ENCODE measurements around the gene HEBP1.
A peak's percentile ranks its signal among the peaks of the same experiment; 100 is the strongest.
"Not testable (repeated sequence)": the region's sequence is repeated elsewhere in the genome, so short reads cannot be mapped to it uniquely, and the experiment has no call there.

HEBP1 gene, protein sequence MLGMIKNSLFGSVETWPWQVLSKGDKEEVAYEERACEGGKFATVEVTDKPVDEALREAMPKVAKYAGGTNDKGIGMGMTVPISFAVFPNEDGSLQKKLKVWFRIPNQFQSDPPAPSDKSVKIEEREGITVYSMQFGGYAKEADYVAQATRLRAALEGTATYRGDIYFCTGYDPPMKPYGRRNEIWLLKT

DNA sequence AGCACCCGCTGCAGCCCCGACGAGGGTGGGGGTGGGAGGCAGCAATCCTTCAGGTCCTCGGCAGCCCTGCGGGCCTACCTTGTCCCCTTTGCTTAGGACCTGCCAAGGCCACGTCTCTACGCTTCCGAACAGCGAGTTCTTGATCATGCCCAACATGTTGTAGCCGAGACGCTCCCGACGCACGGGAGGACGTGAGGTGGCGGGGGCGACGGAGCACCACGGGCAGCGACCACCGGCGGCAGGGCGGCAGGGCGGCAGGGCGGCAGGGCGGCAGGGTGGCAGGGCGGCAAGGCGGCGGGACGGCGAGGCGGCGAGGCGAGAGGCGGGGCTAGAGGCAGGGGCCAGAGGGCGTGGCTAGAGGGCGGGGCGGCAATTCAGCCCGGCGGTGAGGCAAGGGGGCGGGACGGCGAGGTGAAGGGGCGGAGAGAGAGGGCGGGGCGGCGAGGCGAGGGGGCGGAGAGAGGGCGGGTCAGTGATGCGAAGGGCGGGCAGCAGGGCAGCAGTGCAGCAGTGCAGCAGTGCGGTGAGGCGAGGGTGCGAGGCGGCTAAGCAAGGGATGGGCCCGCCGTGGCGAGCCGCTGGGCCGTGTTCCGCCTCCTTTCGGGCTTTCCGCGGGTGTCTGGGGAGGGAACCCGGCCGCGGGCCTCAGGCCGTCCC is at the start of gene HEBP1:
Gene HEBP1 (minus strand): TSS at position 307 of the 657 bp plus-strand sequence. CDS start 151 bp downstream, at position 156.
- peak in 57 of 58 donors; percentile 74 to 99 (median 95) for DNase-seq

GRCh38 chr12:13049816-13050215 is 49.8 kb upstream of the HEBP1 start:
- no peak for DNase-seq

DNA sequence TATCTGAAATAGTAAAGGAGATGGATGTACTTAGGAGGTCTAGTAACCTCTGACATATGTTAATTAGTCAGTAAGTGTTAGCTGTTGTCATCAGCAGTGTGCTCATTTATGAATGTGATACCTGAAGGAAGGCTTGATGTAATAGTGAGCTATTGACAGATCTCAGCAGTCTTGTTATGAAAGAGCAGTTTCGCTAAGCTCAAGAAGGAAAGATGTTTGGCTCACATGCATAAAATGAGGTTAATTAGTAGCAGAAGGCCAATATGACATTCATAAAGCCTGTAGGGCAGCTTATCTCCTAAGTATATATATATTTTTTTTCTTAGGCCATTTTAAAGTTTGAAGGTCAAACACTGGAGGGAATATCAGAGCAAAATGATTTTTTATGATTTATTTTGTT is 46.9 kb upstream of the HEBP1 start:
- DNase-seq, result no peak

DNA sequence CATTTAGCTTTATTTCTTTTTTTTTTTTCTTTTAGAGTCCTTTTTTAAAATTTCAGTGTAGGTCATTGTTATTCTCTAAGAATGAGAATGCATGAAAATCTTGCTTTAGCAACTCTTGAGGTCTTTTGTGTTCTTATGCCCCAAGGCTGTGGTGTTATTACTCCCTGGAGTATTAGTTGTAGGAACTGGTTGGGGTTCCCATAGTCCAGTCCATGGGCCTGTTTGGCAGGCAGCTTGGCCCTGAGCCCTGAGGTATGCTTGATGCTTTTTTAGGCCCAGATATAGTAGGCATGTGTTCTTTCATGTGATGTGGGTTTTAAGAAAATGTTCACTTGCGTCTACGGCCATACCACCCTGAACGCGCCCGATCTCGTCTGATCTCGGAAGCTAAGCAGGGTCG is 45.8 kb upstream of the HEBP1 start:
- no peak for DNase-seq

GRCh38 chr12:13044906-13045299 is 44.8 kb upstream of the HEBP1 start:
- DNase-seq, result no peak

DNA sequence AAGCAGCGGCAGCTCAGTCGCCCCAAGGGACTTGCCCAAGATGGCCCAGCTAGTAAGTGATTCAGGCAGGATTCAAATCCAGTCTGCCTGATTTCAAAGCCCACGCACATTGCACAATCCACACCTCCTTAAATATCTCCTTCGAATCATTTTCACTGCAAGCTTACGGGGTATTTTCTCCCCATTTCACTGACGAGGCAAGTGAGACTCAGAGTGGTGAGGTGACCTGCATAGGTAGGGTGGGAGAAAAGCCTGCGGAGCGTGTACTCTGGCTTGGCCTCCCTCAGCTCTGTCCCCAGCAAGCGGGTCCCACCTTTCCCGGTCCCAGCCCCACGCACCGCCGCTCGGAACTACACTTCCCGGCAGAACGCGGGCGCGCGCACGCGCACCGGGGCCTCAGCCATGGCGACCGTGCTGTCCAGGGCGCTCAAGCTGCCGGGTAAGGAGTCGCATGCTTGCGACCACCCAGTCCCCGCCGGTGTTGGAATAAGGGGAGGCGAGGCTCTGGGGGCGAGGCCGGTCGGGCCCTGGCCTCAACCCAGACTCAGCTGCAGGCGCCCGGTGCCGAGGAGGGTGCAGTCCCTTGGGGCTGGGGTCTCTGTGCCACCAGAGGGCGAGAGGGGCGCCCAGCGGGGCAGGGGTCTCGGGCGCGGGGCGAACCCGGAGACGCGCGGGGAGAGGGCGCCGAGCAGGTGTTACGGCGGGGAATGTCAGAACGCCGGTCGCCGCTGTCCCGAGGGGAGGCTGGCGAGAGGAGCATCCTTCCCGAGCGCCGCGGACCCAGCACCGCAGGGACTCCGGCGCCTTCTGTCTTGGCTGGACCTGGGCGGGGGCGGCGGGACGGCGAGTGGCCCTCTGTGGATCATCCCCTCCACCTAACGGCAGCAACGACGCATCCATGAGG is 44.2 kb upstream of the HEBP1 start, which contains the start of gene FAM234B:
Gene FAM234B (plus strand): TSS at position 380 of the 904 bp plus-strand sequence. CDS start 23 bp downstream, at position 403.
- DNase-seq, result peak in 57 of 58 donors; percentile 27 to 88 (median 72)

DNA sequence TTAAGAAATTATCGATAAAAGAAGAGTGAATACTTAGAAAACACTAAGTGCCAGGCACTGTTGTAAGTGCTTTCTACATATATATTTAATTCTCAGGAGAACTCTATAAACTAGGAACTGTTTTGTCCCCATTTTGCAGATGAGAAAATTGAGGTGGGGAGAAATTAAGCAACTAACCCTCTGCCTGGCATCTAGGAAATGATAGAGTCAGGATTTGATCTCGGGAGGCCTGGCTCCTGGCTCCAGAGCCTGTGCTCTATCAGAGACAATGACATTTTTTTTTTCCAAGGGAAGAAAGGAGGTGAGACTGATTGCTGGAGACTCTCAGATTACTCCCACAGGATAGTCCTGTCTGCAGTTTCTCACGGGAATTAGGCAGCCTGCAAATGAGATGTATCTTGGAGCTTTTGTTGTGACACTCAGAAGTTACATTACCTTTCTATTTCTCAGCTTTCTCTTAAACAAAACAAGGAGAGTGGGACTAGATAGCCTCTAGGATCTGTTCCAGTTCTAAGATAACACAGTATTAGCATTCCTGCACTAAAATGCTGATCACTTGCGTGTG is 42.7 kb upstream of the HEBP1 start:
- no peak for DNase-seq

GRCh38 chr12:13041224-13041623 is 41.2 kb upstream of the HEBP1 start:
- DNase-seq, result no peak

DNA sequence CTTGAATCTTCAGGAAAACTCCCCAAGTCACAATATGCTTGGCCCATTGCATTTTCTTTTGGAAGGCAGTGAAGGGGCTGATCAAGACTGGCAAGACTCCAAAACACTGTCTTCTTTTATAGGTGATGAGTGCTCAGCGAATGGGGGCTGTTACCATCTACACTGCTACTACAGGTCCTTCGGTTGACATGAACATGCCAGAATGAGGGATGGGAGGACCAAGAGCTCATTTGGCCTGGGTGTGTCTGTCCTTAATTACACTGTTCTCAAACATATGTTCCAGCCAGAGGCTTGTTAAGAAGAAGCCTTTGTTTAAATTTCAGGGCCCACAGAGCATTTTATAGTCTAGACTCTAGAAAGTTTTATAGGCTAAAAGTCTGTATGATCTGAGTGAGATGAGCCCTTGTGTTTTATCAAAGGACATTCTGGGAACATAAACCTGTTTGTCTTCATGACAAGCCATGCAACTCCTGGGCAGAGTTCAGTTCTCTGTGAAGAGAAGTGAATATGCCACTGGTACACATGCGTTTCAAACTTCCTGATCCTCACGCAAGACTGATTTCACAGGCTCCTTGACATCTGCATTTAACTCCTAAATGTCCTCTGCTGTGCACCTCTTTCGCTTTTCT is 39.4 kb upstream of the HEBP1 start:
- DNase-seq, result no peak

GRCh38 chr12:13038491-13039161 is 38.6 kb upstream of the HEBP1 start:
- DNase-seq, result no peak

DNA sequence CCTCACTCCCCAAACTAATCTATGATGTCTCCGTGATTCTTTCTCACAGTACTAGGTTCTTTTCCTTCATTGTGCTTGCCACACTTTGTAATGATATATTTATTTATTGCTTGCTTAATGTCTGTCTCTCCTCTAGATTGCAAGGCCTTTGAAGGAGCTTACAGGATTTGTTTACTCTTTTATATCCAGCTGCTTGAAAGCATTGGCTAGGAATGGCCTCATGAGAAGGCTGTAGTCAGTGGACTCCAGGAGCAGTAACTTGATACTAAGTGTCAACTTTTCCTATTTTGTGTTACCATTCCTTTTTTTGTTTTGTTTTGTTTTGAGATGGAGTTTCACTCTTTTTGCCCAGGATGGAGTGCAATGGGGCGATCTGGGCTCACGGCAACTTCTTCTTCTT is 36.8 kb upstream of the HEBP1 start:
- DNase-seq, result no peak

DNA sequence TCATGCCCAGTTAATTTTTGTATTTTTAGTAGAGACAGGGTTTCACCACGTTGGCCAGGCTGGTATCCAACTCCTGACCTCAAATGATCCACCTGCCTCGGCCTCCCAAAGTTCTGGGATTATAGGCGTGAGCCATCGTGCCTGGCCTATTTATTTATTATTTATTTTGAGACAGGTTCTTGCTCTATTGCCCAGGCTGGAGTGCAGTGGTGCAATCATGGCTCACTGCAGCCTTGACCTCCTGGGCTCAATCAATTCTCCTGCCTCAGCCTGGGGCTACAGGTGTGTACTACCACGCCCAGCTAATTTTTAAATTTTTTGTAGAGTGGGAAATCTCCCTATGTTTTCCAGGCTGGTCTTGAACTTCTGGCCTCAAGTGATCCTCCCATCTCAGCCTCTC is 35.3 kb upstream of the HEBP1 start:
- DNase-seq, result not testable (repeated sequence)

DNA sequence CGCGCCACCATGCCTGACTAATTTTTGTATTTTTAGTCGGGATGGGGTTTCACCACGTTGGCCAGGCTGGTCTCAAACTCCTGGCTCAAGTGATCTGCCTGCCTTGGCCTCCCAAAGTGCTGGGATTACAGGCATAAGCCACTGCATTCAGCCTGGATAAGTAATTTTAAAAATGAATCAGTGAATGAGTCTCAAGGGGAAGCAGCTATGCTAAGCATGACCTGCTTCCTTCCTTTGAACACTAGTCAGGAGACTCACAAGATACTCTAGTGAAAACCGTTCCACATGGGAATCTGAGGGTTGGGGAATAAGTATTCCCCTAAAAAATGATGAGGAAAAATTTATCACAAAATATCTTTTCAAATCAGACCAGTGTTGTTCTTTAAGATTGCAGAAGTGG is 33.4 kb upstream of the HEBP1 start:
- no peak for DNase-seq

- DNase-seq, result no peak
Measured at GRCh38 chr12:13032164-13032563, 32.1 kb upstream of the HEBP1 start.

- DNase-seq, result no peak
Measured at GRCh38 chr12:13030541-13031291, 30.7 kb upstream of the HEBP1 start.

- no peak for DNase-seq
Measured at GRCh38 chr12:13028825-13029570, 28.9 kb upstream of the HEBP1 start.

DNA sequence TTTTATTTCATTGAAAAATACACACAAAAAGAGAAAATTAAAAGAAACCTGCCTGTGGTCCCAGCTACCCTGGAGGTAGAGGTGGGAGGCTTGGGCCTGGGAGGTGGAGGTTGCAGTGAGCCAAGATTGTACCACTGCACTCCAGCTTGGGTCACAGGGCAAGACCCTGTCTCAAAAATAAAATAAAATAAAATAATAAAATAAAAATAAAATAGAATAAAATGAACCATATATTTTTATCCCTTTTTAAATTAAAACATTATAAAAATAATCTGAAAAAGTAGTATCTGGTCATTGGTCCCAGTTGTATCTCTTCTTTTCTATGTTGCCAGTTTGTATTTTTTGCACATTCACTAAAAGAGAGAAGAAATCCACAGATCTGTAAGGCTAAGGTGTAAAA is 27.4 kb upstream of the HEBP1 start:
- DNase-seq, result no peak

DNA sequence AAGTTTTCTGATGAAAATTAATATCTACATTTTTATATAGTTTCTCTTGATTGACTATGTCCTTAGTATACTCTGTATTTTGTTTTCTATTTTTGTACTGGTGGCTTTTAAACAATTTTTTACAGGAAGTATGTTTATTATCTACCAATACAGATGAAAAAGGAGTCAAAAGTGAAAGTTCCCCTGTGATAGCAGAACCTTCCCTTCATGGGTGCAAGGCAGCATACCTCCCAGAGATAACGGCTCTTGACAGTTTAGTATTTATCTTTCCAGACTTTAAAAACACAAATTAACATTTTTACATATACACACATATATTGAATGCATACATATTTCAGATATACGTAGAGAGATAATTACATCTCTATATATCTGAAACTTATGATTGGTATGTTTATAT is 27.0 kb upstream of the HEBP1 start:
- no peak for DNase-seq

DNA sequence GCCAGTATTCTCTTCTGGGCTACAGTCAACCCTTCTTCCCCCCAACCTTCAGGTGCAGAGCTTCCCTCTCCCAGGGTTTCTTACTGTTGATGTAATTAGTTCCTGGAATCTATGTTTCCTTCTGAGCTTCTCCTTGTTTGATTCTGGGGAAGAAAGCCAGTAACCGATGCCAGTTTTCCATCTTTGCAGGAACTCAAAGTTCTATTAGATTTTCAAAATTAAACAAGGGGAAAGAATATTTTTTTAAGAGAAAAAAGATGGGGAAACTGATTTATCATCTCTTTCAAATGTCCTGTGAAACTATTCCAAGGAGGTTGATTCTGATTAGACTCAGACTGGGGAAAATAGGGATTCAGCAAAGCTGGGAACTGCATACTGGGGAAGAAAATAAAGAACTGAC is 26.2 kb upstream of the HEBP1 start:
- DNase-seq, result no peak
